IPS-18a (cell line): ENCODE data around the gene LMF2.
"Not testable (repeated sequence)": the region's sequence is repeated elsewhere in the genome, so short reads cannot be mapped to it uniquely, and the experiment has no call there.

Experiments
- H3K27ac ChIP-seq: one replicate; pipeline ENCODE4 v1.5.1; 2013; ENCODE audit warnings: low read length
- H3K27me3 ChIP-seq: one replicate; pipeline ENCODE4 v1.6.1; 2013; ENCODE audit warnings: mild to moderate bottlenecking, low read length; ENCODE audit not compliant: control insufficient read depth, insufficient read depth
- H3K36me3 ChIP-seq: one replicate; pipeline ENCODE4 v1.6.1; 2013; ENCODE audit warnings: low read depth, low read length; ENCODE audit not compliant: control insufficient read depth
- H3K4me1 ChIP-seq: one replicate; pipeline ENCODE4 v1.6.1; 2013; ENCODE audit warnings: low read depth, low read length; ENCODE audit not compliant: control insufficient read depth
- H3K4me3 ChIP-seq: one replicate; pipeline ENCODE4 v1.5.1; 2013; ENCODE audit warnings: low read length
- H3K9ac ChIP-seq: one replicate; pipeline ENCODE4 v1.6.1; 2013; ENCODE audit warnings: mild to moderate bottlenecking, low read length, moderate library complexity
- H3K9me3 ChIP-seq: one replicate; pipeline ENCODE4 v1.6.1; 2013; ENCODE audit warnings: low read depth, low read length; ENCODE audit not compliant: control insufficient read depth

Gene LMF2

GRCh38 chr22:50545522-50546325 is 38.2 kb upstream of the LMF2 start, which contains the start of gene KLHDC7B:
Gene KLHDC7B, plus strand, starts transcription at chr22:50545899. Its CDS starts 345 bp downstream, at chr22:50546244.
- Histone ChIP-seq H3K27me3 (peaks cover 20% of the 10 kb centered on the region), H3K9ac (no peak within 1 kb of the TSS)

GRCh38 chr22:50544746-50545253 is 37.3 kb upstream of the LMF2 start:
- H3K4me3 ChIP-seq = no peak overlapping the region
- no peaks in the 10 kb centered on the region for H3K4me1 ChIP-seq
- no peak overlapping the region for H3K27ac ChIP-seq
- no peaks in the 10 kb centered on the region for H3K9me3 ChIP-seq
- H3K27me3 ChIP-seq = peaks cover 20% of the 10 kb centered on the region
- H3K36me3 ChIP-seq = no peaks in the 10 kb centered on the region
- no peak overlapping the region for H3K9ac ChIP-seq

More at GRCh38 chr22:50545522-50546325, 38.2 kb upstream of the LMF2 start, which contains the start of gene KLHDC7B:
- Histone ChIP-seq H3K9me3 (no peaks in the 10 kb centered on the region), H3K4me1 (no peaks in the 10 kb centered on the region), H3K27ac (no peak within 1 kb of the TSS), H3K4me3 (no peak within 1 kb of the TSS), H3K36me3 (no peaks in the 10 kb centered on the region)

- Histone ChIP-seq H3K4me1 (no peaks in the 10 kb centered on the region), H3K9ac (no peak overlapping the region), H3K9me3 (no peaks in the 10 kb centered on the region), H3K27me3 (peaks cover 20% of the 10 kb centered on the region), H3K27ac (no peak overlapping the region), H3K4me3 (no peak overlapping the region), H3K36me3 (no peaks in the 10 kb centered on the region)
These were observed 36.7 kb upstream of the LMF2 start for GRCh38 chr22:50544078-50544745.

GRCh38 chr22:50542416-50542927 is 35.0 kb upstream of the LMF2 start:
- Histone ChIP-seq H3K4me3 (no peak overlapping the region), H3K9me3 (no peaks in the 10 kb centered on the region), H3K9ac (no peak overlapping the region), H3K27ac (no peak overlapping the region), H3K4me1 (no peaks in the 10 kb centered on the region), H3K27me3 (peaks cover 20% of the 10 kb centered on the region), H3K36me3 (no peaks in the 10 kb centered on the region)

GRCh38 chr22:50541667-50542026 is 34.1 kb upstream of the LMF2 start:
- not testable (repeated sequence) for H3K9ac ChIP-seq, H3K9me3 ChIP-seq, H3K27ac ChIP-seq, H3K4me1 ChIP-seq, H3K4me3 ChIP-seq, H3K36me3 ChIP-seq
- peaks cover 20% of the 10 kb centered on the region for H3K27me3 ChIP-seq

- H3K4me1 ChIP-seq = no peaks in the 10 kb centered on the region
- no peaks in the 10 kb centered on the region for H3K9me3 ChIP-seq
- peaks cover 19% of the 10 kb centered on the region for H3K27me3 ChIP-seq
- no peak overlapping the region for H3K9ac ChIP-seq
- no peak overlapping the region for H3K27ac ChIP-seq
- H3K36me3 ChIP-seq = no peaks in the 10 kb centered on the region
- H3K4me3 ChIP-seq = no peak overlapping the region
These were observed 32.9 kb upstream of the LMF2 start for GRCh38 chr22:50540381-50540780.

GRCh38 chr22:50537765-50538164 is 30.3 kb upstream of the LMF2 start:
- no peak overlapping the region for H3K27ac ChIP-seq
- H3K4me3 ChIP-seq = no peak overlapping the region
- no peak overlapping the region for H3K9ac ChIP-seq
- H3K4me1 ChIP-seq = no peaks in the 10 kb centered on the region
- no peaks in the 10 kb centered on the region for H3K36me3 ChIP-seq
- H3K9me3 ChIP-seq = no peaks in the 10 kb centered on the region
- H3K27me3 ChIP-seq = peaks cover 15% of the 10 kb centered on the region

GRCh38 chr22:50536226-50536625 is 28.7 kb upstream of the LMF2 start:
- Histone ChIP-seq H3K27ac (no peak overlapping the region), H3K36me3 (no peaks in the 10 kb centered on the region), H3K4me1 (no peaks in the 10 kb centered on the region), H3K9ac (no peak overlapping the region), H3K4me3 (no peak overlapping the region), H3K27me3 (peaks cover 31% of the 10 kb centered on the region), H3K9me3 (no peaks in the 10 kb centered on the region)

- no peaks in the 10 kb centered on the region for H3K9me3 ChIP-seq
- no peak overlapping the region for H3K9ac ChIP-seq
- H3K4me3 ChIP-seq = no peak overlapping the region
- no peak overlapping the region for H3K27ac ChIP-seq
- H3K36me3 ChIP-seq = no peaks in the 10 kb centered on the region
- peaks cover 42% of the 10 kb centered on the region for H3K27me3 ChIP-seq
- H3K4me1 ChIP-seq = peaks cover 3% of the 10 kb centered on the region
These were observed 27.6 kb upstream of the LMF2 start for GRCh38 chr22:50535113-50535512.

- not testable (repeated sequence) for H3K4me3 ChIP-seq, H3K9me3 ChIP-seq, H3K4me1 ChIP-seq, H3K36me3 ChIP-seq, H3K9ac ChIP-seq, H3K27ac ChIP-seq
- H3K27me3 ChIP-seq = peaks cover 52% of the 10 kb centered on the region
These were observed 26.6 kb upstream of the LMF2 start for GRCh38 chr22:50533856-50534711.
